Measurements from ENCODE around the gene FIS1. TPM values are rescaled to one million over a fixed set of nuclear protein-coding genes. Genes with fewer than 3 reads are reported as not detected.
"Not testable (repeated sequence)": the region's sequence is repeated elsewhere in the genome, so short reads cannot be mapped to it uniquely, and the experiment has no call there.

Gene FIS1
- 209 and 272 TPM in 2 replicates for total RNA-seq

DNA sequence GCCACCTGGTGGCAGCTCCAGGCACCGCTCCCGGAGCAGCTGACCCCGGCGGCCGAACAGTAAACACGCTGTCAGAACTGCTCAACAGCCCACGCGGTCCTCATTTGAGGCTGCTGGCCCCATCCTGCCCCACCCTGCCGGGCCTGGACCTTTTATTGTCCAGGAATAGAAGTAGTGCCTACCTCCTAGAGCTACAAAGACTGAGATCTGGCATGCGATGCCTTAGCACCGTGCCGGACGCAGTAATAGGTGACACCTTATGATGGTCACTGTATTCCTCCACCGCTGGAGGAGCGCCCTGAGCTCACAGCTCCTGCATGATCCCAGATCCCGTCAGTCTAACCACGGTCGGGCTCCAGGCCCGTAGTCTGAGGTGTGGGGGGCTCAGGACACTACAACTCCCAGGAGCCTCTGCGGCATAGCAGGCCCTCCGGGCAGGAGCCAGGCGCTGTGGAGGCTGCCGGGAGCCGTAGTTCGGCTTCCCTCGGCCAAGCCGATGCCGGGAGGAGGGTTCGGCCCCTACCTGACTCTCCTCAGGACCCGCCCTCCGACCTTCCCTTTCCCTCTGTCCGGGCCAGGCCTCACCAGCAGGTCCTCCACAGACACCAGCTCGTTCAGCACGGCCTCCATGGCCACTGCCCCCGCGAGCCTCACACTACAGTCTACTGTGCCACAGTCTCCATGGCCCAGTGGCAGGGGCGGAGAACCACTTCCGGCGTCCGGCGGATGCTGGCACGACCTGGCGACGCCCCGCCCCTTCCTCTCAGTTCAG lies at the start of gene FIS1:
Gene FIS1 (minus strand): TSS at position 707 of the 772 bp plus-strand sequence. CDS start 77 bp downstream, at position 630.
- no peak for FAIRE-seq
- Histone ChIP-seq H3K27me3 (ENCODE audit: control insufficient read depth, insufficient read depth, low read length) (no peaks in the 10 kb centered on the region), H3K36me3 (ENCODE audit: control insufficient read depth, insufficient read depth, low read length) (peaks cover 16% of the 10 kb centered on the region), H3K4me3 (ENCODE audit: low read depth, low read length) (peak within 1 kb of the TSS; percentile 88)
- DNase-seq (ENCODE audit: low read depth), result peak; percentile 78
- peak; percentile 89 for TF ChIP-seq CTCF (IDR thresholded peaks at IDR 0.05; ENCODE audit: insufficient read depth, low read length, severe bottlenecking)

DNA sequence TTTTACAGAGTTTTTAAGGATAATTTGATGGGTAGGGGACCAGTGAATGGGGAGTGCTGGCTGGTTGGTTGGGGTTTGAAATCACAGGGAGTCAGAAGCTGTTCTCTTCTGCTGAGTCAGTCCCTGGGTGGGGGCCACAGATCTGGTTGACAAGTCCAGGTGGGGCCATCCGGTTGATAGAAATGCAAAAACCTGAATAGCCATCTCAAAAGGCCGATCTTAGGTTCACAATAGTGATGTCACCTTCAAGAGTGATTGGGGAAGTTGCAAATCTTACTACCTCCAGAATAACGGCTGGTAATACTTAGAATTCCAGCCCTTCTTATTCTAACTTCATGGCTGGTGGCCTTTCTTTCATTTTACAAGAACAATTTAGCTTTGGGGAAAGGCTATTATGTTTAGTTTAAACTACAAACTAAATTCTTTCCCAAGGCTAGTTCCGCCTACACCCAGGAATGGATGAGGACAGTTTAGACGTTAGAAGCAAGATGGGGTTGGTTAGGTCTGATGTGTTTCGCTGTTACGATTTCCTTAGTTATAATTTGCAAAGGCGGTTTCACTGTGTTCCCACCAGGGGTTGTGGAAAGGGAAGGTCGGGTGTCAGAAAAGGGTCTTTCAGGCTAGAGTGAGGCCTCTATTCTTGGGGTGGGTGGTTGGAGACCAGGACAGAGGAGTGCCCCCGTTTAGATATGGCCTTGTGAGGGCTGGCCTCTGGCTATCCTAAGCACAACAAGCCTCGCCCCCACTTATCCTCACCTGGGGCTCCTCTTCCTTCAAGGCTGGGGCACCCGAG lies 49.4 kb upstream of the FIS1 start:
- TF ChIP-seq CTCF (IDR thresholded peaks at IDR 0.05; ENCODE audit: insufficient read depth, low read length, severe bottlenecking), result no peak
- DNase-seq (ENCODE audit: low read depth), result no peak
- no peaks in the 10 kb centered on the region for H3K36me3 ChIP-seq (ENCODE audit: control insufficient read depth, insufficient read depth, low read length)
- peaks cover 2% of the 10 kb centered on the region for H3K27me3 ChIP-seq (ENCODE audit: control insufficient read depth, insufficient read depth, low read length)
- peak; percentile 47 for FAIRE-seq
- H3K4me3 ChIP-seq (ENCODE audit: low read depth, low read length), result no peak overlapping the region

- DNase-seq (ENCODE audit: low read depth); H3K36me3 ChIP-seq (ENCODE audit: control insufficient read depth, insufficient read depth, low read length); H3K27me3 ChIP-seq (ENCODE audit: control insufficient read depth, insufficient read depth, low read length); H3K4me3 ChIP-seq (ENCODE audit: low read depth, low read length); FAIRE-seq: not testable (repeated sequence)
These were observed 48.5 kb upstream of the FIS1 start for GRCh38 chr7:101293069-101294021.

DNA sequence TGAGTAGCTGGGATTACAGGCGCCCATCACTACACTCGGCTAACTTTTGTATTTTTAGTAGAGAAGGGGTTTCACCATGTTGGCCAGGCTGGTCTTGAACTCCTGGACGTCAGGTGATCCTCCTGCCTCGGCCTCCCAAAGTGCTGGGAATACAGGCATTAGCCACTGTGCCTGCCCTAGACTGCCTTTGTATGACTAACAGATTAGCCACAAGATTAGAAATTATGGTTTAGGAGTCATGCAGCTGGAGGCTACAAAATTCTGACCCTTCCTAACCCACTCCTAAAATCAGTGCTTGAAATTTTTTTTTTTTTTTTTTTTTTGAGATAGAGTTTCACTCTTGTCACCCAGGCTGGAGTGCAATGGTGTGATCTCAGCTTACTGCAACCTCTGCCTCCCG lies 47.7 kb upstream of the FIS1 start:
- not testable (repeated sequence) for H3K4me3 ChIP-seq (ENCODE audit: low read depth, low read length); DNase-seq (ENCODE audit: low read depth); H3K27me3 ChIP-seq (ENCODE audit: control insufficient read depth, insufficient read depth, low read length); FAIRE-seq; H3K36me3 ChIP-seq (ENCODE audit: control insufficient read depth, insufficient read depth, low read length)

GRCh38 chr7:101290186-101291037 lies 45.5 kb upstream of the FIS1 start:
- not testable (repeated sequence) for DNase-seq (ENCODE audit: low read depth); FAIRE-seq; H3K27me3 ChIP-seq (ENCODE audit: control insufficient read depth, insufficient read depth, low read length); H3K36me3 ChIP-seq (ENCODE audit: control insufficient read depth, insufficient read depth, low read length); H3K4me3 ChIP-seq (ENCODE audit: low read depth, low read length)
- peak; percentile 65 for TF ChIP-seq CTCF (IDR thresholded peaks at IDR 0.05; ENCODE audit: insufficient read depth, low read length, severe bottlenecking)

- H3K36me3 ChIP-seq (ENCODE audit: control insufficient read depth, insufficient read depth, low read length); DNase-seq (ENCODE audit: low read depth); H3K27me3 ChIP-seq (ENCODE audit: control insufficient read depth, insufficient read depth, low read length); H3K4me3 ChIP-seq (ENCODE audit: low read depth, low read length): not testable (repeated sequence)
- peak; percentile 94 for FAIRE-seq
These were observed 44.8 kb upstream of the FIS1 start for GRCh38 chr7:101289687-101290086.
